Endothelial cell of hepatic sinusoid (primary cell): ENCODE results near the gene P2RX6.
"Not testable (repeated sequence)": the region's sequence is repeated elsewhere in the genome, so short reads cannot be mapped to it uniquely, and the experiment has no call there.

Experiments
- in situ Hi-C: cut with HindIII; loops from 2 replicates; pipeline ENCODE4 v1.10.0; 2017; ENCODE audit warnings: low sequenced_read_pairs

Gene P2RX6

DNA sequence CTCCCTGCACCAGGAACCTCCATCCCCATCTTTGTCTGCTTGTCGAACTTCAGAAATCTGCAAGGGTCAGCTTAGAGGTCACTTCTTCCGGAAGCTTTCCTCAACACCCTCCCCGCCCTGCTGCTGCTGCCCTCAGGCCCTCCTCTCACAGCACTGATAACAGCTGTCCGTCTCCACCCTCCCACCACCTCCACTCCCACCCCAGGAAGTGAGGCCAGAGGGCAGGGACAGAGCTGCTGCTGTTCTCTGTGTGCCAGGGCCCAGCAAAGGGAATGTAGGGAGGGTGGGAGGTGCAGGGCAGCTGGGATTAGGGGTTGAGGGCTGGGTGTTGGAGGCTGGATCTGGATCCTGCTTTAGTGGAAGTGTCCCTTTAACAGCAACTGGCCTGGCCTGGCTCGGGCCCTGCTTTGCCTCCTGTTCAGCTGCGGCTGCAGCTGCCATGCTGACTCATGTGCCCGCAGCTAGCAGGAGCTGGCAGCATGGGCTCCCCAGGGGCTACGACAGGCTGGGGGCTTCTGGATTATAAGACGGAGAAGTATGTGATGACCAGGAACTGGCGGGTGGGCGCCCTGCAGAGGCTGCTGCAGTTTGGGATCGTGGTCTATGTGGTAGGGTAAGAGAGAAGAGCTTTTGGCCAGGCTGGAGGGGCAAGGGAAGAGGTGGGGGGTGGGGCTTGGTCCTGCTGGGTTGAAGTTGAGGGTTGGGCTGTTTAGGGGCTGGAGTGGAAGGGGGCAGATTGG, at the start of gene P2RX6:
Gene P2RX6 (plus strand): TSS at position 440 of the 740 bp plus-strand sequence. CDS start 10 bp downstream, at position 450.
- in situ Hi-C loops, result no loop called here

DNA sequence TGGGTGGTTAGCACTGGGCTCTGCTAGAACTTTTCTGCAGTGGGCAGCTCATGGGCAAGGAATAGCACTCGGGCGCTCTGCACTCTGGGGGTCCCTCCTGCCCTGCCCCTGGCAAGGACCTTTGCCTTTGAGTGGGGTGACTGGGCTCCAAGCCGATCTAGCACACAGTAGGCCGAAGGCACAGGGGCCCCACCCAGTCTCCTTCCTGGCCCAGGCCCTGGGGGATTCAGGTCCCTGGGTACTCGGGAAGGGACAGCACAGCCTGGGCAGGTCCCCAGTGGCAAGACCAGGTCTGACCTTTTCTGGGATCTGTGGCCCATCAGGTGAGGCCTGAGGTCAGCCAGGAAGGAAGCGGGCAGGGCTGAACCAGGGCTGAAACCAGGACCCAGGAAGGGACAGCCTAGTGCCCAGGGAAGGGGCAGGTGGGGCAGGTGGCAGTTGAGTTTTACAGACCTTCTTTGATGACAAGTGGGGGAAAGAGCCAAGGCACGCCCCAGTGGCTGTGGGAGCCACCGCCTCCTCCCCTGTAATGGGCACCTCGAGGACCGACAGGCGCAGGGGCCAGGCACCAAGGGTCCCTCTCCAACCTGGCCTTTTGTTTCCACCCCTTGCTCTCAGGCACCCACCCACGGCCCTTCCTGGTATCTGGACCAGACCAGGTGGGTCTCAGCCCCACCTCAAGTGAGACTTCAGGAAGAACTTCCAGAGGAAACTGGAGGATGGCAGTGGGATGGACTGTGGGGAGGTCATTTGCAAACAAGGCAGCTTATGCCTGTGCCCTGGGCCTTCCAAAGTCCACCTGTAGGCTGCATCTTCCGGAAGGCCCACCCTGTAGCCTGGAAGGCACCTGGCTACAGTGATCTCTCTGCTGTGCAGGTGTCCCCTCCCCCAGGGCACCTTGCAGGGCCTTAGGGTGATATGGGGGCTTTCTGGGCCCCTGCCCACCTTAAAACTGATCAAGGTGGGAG, 48.8 kb upstream of the P2RX6 start:
- in situ Hi-C loops, result no loop called here

- in situ Hi-C loops, result no loop called here
These were observed 47.9 kb upstream of the P2RX6 start, which contains the start of gene AIFM3 for GRCh38 chr22:20966883-20967696. Gene AIFM3, plus strand, starts transcription at chr22:20967255. Its CDS starts 690 bp downstream, at chr22:20967945.

DNA sequence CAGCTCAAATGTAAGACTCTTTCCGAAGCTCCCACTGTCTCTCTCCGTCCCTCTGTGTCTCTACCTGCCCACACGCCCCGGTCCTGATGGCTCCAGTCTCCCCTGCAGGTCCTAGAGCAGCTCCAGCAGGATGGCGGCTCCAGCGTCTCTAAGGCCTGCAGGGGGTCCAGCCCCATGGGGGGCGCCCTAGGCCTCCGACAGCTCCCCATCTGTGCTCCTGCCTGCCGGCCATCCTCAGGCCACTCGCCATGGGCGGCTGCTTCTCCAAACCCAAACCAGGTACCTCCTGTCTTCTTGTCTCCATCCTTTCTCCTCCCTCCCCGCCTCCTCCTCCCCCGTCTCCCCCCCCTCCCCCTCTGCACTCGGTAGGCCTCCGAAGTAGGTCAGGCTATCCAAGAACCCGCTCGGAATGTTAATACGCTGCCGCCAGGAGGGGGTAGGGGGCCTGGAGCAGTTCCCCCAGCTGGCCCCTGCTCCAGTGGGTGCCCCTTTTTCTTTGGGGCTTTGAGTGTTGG, 47.2 kb upstream of the P2RX6 start:
- in situ Hi-C loops, result no loop called here

- in situ Hi-C loops, result no loop called here
These were observed 46.5 kb upstream of the P2RX6 start for GRCh38 chr22:20968281-20968977.

- in situ Hi-C loops, result no loop called here
These were observed 43.9 kb upstream of the P2RX6 start for GRCh38 chr22:20970939-20971657.

DNA sequence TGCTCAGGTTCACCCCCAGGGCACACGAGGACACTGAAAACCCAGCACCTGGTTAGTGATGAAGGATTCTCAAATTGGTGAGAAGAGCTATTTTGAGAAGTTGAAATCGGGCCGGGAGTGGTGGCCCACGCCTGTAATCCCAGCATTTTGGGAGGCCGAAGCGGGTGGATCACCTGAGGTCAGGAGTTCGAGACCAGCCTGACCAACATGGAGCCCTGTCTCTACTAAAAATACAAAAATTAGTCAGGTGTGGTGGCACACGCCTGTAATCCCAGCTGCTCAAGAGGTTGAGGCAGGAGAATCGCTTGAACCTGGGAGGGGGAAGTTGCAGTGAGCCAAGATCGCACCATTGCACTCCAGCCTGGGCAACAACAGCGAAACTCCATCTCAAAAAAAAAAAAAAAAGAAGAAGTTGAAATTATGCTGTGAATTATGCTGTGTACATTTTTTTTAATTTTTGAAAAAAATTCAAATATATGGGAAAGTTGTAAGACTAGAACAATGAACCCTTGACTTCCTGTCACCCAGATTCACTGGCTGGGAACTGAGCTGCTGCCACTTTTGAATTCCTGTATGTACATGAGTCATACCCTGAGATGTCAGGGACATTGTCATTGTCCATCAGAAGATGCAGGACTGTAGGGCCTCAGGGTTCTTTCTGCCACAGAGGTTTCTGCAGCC, 42.8 kb upstream of the P2RX6 start:
- in situ Hi-C loops, result not testable (repeated sequence)

DNA sequence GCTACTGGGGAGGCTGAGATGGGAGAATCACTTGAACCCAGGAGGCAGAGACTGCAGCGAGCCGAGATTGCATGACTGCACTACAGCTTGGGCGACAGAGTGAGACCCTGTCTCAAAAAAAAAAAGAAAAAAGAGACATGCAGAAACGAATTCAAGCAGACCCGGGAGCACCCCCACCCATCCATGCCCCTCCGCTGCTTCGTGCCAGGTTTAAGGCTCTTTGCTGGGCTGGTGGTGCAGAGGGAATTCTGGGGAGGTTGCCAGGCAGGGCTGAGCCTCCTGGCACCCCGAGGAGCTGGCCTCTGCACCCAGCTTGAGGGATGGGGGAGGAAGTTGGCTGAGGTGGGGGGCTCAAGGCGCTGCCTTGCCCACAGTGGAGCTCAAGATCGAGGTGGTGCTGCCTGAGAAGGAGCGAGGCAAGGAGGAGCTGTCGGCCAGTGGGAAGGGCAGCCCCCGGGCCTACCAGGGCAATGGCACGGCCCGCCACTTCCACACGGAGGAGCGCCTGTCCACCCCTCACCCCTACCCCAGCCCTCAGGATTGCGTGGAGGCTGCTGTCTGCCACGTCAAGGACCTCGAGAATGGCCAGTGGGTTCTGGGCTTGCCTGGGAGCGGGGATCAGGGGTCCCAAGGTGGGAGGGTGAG, 41.9 kb upstream of the P2RX6 start:
- in situ Hi-C loops, result no loop called here

DNA sequence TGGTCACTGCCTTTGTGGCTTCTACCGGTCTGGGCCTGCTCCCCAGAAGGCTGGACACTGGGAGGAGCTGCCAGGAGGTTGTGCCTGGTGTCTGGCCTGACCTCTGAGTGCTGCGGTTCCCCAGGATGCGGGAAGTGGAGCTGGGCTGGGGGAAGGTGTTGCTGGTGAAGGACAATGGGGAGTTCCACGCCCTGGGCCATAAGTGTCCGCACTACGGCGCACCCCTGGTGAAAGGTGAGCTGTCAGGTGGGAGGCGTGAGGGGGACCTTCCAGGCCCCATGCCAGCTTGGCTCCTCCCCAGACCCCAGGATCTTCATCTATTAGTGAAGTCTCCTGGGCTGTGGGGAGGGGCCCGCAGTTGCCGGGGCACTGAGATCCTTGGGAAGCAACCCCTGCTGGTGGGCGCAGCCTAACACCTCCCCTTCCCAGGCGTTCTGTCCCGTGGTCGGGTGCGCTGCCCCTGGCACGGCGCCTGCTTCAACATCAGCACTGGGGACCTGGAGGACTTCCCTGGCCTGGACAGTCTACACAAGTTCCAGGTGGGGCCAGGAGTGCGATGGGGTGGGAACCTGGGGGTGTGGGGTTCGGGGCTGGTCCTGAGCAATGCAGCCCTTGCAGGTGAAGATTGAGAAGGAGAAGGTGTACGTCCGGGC, 41.2 kb upstream of the P2RX6 start:
- in situ Hi-C loops, result no loop called here

DNA sequence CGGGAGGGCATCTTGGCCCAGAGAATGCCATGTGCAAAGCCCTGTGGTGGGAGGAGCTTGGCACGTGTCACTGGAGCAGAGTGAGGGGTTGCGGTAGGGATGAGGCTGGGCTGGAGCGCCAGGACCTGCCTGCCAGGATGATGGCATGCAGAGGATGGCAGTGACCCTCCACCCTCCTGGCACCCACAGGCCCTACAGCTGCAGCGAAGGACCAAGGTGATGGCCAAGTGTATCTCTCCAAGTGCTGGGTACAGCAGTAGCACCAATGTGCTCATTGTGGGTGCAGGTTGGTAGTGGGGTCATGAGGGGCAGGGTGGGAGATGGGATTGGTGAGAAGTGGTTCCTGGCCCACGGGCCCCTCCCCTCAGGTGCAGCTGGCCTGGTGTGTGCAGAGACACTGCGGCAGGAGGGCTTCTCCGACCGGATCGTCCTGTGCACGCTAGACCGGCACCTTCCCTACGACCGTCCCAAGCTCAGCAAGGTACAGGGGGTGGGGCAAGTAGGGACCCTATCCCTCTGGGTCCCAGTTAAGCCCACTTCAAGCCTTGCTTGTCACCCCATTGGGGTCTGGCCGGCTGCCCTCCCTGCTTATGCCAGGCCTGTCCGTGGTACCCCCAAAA, 40.5 kb upstream of the P2RX6 start:
- in situ Hi-C loops, result no loop called here

- in situ Hi-C loops, result no loop called here
These were observed 39.2 kb upstream of the P2RX6 start for GRCh38 chr22:20975541-20976290.

DNA sequence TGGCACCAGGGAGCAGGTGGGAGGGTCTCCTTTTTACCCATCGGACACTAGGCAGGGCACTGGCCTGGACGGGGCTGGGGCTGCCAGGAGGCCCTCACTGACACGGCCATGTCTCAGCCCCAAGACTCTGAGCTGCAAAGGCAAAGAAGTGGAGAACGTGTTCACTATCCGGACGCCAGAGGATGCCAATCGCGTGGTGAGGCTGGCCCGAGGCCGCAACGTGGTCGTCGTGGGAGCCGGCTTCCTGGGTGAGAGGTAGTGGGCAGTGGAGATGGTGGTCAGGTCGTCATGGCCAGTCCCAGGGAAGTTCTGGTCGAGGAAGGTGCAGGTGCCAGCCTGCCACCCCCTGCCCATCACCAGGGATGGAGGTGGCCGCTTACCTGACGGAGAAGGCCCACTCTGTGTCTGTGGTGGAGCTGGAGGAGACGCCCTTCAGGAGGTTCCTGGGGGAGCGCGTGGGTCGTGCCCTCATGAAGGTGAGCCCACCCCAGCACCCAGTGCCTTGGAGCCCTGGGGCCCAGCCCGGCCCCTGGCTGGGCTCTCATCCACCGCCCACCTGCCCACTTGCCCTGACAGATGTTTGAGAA, 38.6 kb upstream of the P2RX6 start:
- in situ Hi-C loops, result no loop called here

- in situ Hi-C loops, result no loop called here
These were observed 37.9 kb upstream of the P2RX6 start for GRCh38 chr22:20977019-20977418.

GRCh38 chr22:20977516-20978170, 37.3 kb upstream of the P2RX6 start:
- in situ Hi-C loops, result no loop called here

GRCh38 chr22:20978419-20978818, 36.5 kb upstream of the P2RX6 start:
- in situ Hi-C loops, result no loop called here
